ENCODE measurements around the gene POLRMT. TPM values are rescaled to one million over a fixed set of nuclear protein-coding genes. Genes with fewer than 3 reads are reported as not detected.
A peak's percentile ranks its signal among the peaks of the same experiment; 100 is the strongest.

POLRMT gene
- total RNA-seq, 1 experiment from 2014 or later, result 139 TPM

- TF ChIP-seq ZBTB43 (CRISPR knock-in tag; IDR thresholded peaks at IDR 0.05), result 0 out of 2 replicates have a peak, but pooled peaks have one; percentile 19
- TF ChIP-seq CTCF (IDR thresholded peaks at IDR 0.05), result peak; percentile 91
- TF ChIP-seq MXD4 (CRISPR knock-in tag; IDR thresholded peaks at IDR 0.05; ENCODE audit: borderline replicate concordance), result no peak
- TF ChIP-seq HMGA2 (CRISPR knock-in tag; IDR thresholded peaks at IDR 0.05), result no peak
- TF ChIP-seq AFF4 (CRISPR knock-in tag; IDR thresholded peaks at IDR 0.05; ENCODE audit: borderline replicate concordance), result no peak
Measured at GRCh38 chr19:664913-665443, 31.6 kb upstream of the POLRMT start (continued).

- Mint-ChIP-seq H3K9me3 (peaks cover 2% of the 10 kb centered on the region), H3K4me3 (peak overlapping the region; percentile 69), H3K4me1 (peaks cover 20% of the 10 kb centered on the region), H3K27ac (peak overlapping the region; percentile 37; the same call in 1 of the 2 replicates), H3K27me3 (ENCODE audit: low read depth) (peaks cover 23% of the 10 kb centered on the region), H3K36me3 (no peaks in the 10 kb centered on the region)
- DNase-seq (ENCODE audit: low spot score), result no peak
- no peak for ATAC-seq
- ChIA-PET POLR2A (interaction anchor here (1.3 kb wide), 1 partner anchor 80 kb away, joined by 3 read pairs; no protein-coding TSS in a partner anchor), CTCF (interaction anchor here (0.8 to 1.8 kb wide), 10 partner anchors 14 to 79 kb away, joined by 3 to 26 read pairs (median 5); no protein-coding TSS in a partner anchor)
- no peak for TF ChIP-seq CBFB (CRISPR knock-in tag; IDR thresholded peaks at IDR 0.05; ENCODE audit: low read depth)
- no peak for TF ChIP-seq FOXP1 (CRISPR knock-in tag; IDR thresholded peaks at IDR 0.05; ENCODE audit: borderline replicate concordance)
- no peak for TF ChIP-seq TEAD1 (CRISPR knock-in tag; IDR thresholded peaks at IDR 0.05)
- no peak for TF ChIP-seq ARID4B (CRISPR knock-in tag; IDR thresholded peaks at IDR 0.05; ENCODE audit: borderline replicate concordance)
- no peak for TF ChIP-seq ELF4 (CRISPR knock-in tag; IDR thresholded peaks at IDR 0.05; ENCODE audit: low read depth)
- no peak for TF ChIP-seq NR2C2 (CRISPR knock-in tag; IDR thresholded peaks at IDR 0.05)
- TF ChIP-seq ZNF416 (CRISPR knock-in tag; IDR thresholded peaks at IDR 0.05), result no peak
- no peak for TF ChIP-seq ATF6 (CRISPR knock-in tag; IDR thresholded peaks at IDR 0.05)
- TF ChIP-seq AFF4 (CRISPR knock-in tag; IDR thresholded peaks at IDR 0.05; ENCODE audit: borderline replicate concordance), result no peak
- no peak for TF ChIP-seq ZNF512 (CRISPR knock-in tag; IDR thresholded peaks at IDR 0.05; ENCODE audit: borderline replicate concordance)
- TF ChIP-seq ATF1 (CRISPR knock-in tag; IDR thresholded peaks at IDR 0.05), result no peak
Measured at GRCh38 chr19:663682-664117, 30.4 kb upstream of the POLRMT start.
